ENCODE measurements around the gene C4B.

The C4B gene

GRCh38 chr6:32084780-32085179, 70.2 kb downstream of the C4B start:
- H3K27ac ChIP-seq: no peak overlapping the region
- TF ChIP-seq CTCF (IDR thresholded peaks at IDR 0.05): no peak
- TF ChIP-seq ZFX (IDR thresholded peaks at IDR 0.05; ENCODE audit: borderline replicate concordance): no peak

All from 22Rv1 (cell line).